C4-2B (cell line): ENCODE measurements around the gene ZBTB45.

ENCODE experiments used
- ZFX ChIP-seq: fragments of 450-650 bp; IDR thresholded peaks from 2 replicates; pipeline ENCODE4 v1.6.1; 2017
- TF ChIP-seq, protein P1 (sequence below): fragments of 450-650 bp; conservative IDR thresholded peaks from 2 replicates; pipeline ENCODE4 v1.5.1; 2017; ENCODE audit warnings: mild to moderate bottlenecking

DNA sequence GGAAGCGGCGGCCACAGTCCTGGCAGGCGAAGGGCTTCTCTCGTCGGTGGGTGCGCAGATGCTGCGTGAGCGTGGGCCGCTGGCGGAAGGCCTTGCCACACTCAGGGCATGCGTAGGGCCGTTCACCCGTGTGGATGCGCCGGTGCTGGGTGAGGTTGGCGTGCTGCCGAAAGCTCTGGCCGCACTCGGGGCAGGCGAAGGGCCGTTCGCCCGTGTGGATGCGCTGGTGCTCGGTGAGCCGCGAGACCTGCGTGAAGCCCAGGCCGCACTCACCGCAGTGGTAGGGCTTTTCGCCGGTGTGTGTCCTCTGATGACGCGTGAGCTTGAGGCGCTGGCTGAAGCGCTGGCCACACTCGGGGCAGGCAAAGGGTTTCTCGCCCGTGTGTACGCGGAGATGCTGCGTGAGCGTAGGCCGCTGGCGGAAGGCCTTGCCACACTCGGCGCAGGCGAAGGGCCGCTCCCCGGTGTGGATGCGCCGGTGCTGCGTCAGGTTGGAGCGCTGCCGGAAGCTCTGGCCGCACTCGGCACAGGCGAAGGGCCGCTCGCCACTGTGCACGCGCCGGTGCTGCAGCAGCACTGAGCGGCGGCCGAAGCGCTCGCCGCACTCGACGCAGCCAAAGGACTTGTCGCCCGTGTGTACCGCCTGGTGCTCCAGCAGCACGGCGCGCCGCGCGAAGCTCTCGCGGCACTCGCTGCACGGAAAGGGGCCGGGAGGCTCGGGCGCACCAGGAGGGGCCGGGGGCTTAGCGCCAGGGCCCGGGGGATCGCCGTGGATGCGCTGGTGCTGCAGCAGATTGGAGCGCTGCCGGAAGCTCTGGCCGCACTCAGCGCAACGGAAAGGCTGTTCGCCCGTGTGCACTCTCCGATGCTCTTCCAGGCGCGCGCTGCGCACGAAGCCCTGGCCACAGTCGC lies 42.8 kb upstream of the ZBTB45 start:
- TF ChIP-seq, protein P1, sequence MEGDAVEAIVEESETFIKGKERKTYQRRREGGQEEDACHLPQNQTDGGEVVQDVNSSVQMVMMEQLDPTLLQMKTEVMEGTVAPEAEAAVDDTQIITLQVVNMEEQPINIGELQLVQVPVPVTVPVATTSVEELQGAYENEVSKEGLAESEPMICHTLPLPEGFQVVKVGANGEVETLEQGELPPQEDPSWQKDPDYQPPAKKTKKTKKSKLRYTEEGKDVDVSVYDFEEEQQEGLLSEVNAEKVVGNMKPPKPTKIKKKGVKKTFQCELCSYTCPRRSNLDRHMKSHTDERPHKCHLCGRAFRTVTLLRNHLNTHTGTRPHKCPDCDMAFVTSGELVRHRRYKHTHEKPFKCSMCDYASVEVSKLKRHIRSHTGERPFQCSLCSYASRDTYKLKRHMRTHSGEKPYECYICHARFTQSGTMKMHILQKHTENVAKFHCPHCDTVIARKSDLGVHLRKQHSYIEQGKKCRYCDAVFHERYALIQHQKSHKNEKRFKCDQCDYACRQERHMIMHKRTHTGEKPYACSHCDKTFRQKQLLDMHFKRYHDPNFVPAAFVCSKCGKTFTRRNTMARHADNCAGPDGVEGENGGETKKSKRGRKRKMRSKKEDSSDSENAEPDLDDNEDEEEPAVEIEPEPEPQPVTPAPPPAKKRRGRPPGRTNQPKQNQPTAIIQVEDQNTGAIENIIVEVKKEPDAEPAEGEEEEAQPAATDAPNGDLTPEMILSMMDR, result no peak
- TF ChIP-seq ZFX, result peak; percentile 82; the same call in 1 of the 2 replicates
